Prostate gland (tissue), 2 donors: ENCODE results near the gene SNRNP40. TPM values are rescaled to one million over a fixed set of nuclear protein-coding genes. Genes with fewer than 3 reads are reported as not detected.

Experiments
- DNase-seq: peaks from one replicate; pipeline ENCODE4 v3.0.0-alpha.2; 2019; ENCODE audit warnings: low spot score
- H3K27ac ChIP-seq, 2 donors: fragments of 200-600 bp; sonication (generic); 2 replicates each; pipeline ENCODE4 v1.5.1; 2017 to 2019
- H3K27me3 ChIP-seq: fragments of 200-600 bp; sonication (generic); replicated peaks from 2 replicates; pipeline ENCODE4 v1.5.1; 2019; ENCODE audit not compliant: insufficient read depth
- H3K36me3 ChIP-seq, 2 donors: fragments of 200-600 bp; sonication (generic); 1 replicate in 1 of 2; 2 replicates in 1 of 2; pipeline versions ENCODE4 v1.5.1 to v1.8.1; 2017 to 2019
- H3K4me1 ChIP-seq: fragments of 200-600 bp; sonication (generic); replicated peaks from 2 replicates; pipeline ENCODE4 v1.5.1; 2019
- H3K4me3 ChIP-seq, 2 donors: fragments of 200-600 bp; sonication (generic); 2 replicates each; pipeline ENCODE4 v1.5.1; 2017 to 2019
- H3K9me3 ChIP-seq: fragments of 200-600 bp; sonication (generic); 2 replicates; pipeline ENCODE4 v1.5.1; 2017
- CTCF ChIP-seq, 4 experiments: fragments of 200-600 bp in 2 of 4; fragments of 450-650 bp in 2 of 4; sonication (generic) in 2 of 4; IDR thresholded peaks; 1 replicate in 3 of 4; 2 replicates in 1 of 4; pipeline ENCODE4 v1.5.1; 2016 to 2019; ENCODE audit warnings: antibody characterized with exemption in 4 of 4, mild to moderate bottlenecking in 2 of 4, moderate library complexity in 2 of 4
- POLR2A ChIP-seq: fragments of 450-650 bp; IDR thresholded peaks from one replicate; pipeline ENCODE4 v1.6.1; 2016; ENCODE audit warnings: antibody characterized with exemption, mild to moderate bottlenecking
- POLR2AphosphoS5 ChIP-seq: sonication (generic); formaldehyde crosslinking; IDR thresholded peaks from one replicate; pipeline ENCODE4 v1.6.1; 2017; ENCODE audit warnings: antibody characterized with exemption
- WGBS: methylation state at CpG from one replicate; pipeline ENCODE4 v1.1.5; 2018; 5-methylcytosine and 5-hydroxymethylcytosine counted together
- intact Hi-C: fragments of 100-400 bp; cut with DNase I; formaldehyde crosslinking; loops from one replicate; pipeline ENCODE4 v1.14.2; 2022
- total RNA-seq, 2 donors: library from RNA; depleted of rRNA; stranded (reverse); fragments of >200 nt; gene quantifications; one replicate each; pipeline ENCODE4 v1.1.0, GENCODE V29; 2016

Gene SNRNP40
- total RNA-seq, 2 donors from 2014 or later, result 58.7 to 65.4 TPM

GRCh38 chr1:31243501-31244286 is 52.9 kb downstream of the SNRNP40 start:
- H3K9me3 ChIP-seq, result no peaks in the 10 kb centered on the region
- no peaks in the 10 kb centered on the region for H3K27me3 ChIP-seq
- intact Hi-C loops, result no loop called here
- no peak overlapping the region for H3K27ac ChIP-seq
- no peaks in the 10 kb centered on the region for H3K4me1 ChIP-seq
- H3K36me3 ChIP-seq, result no peaks in the 10 kb centered on the region
- no peak overlapping the region for H3K4me3 ChIP-seq
- 63% methylated on average over 10 of the region's 10 CpGs for WGBS
- no peak for DNase-seq
- TF ChIP-seq POLR2AphosphoS5 (no peak), POLR2A (no peak), CTCF (IDR thresholded peaks at IDR 0.05) (no peak)

GRCh38 chr1:31241321-31241720 is 55.3 kb downstream of the SNRNP40 start:
- no peaks in the 10 kb centered on the region for H3K36me3 ChIP-seq
- H3K27ac ChIP-seq, result no peak overlapping the region
- no peaks in the 10 kb centered on the region for H3K4me1 ChIP-seq
- TF ChIP-seq CTCF (IDR thresholded peaks at IDR 0.05) (no peak), POLR2AphosphoS5 (no peak), POLR2A (no peak)
- DNase-seq, result no peak
- no peak overlapping the region for H3K4me3 ChIP-seq
- 83% methylated on average over 8 of the region's 8 CpGs for WGBS
- intact Hi-C loops, result no loop called here
- H3K9me3 ChIP-seq, result no peaks in the 10 kb centered on the region
- no peaks in the 10 kb centered on the region for H3K27me3 ChIP-seq

GRCh38 chr1:31239653-31240241 is 56.8 kb downstream of the SNRNP40 start, which contains the start of gene NKAIN1:
Gene NKAIN1, minus strand, starts transcription at chr1:31239887. Its CDS starts 340 bp downstream, at chr1:31239547.
- TF ChIP-seq POLR2AphosphoS5 (no peak), CTCF (IDR thresholded peaks at IDR 0.05) (no peak), POLR2A (no peak)
- no peaks in the 10 kb centered on the region for H3K9me3 ChIP-seq
- H3K4me3 ChIP-seq, result peak within 1 kb of the TSS; percentile 13 to 33
- intact Hi-C loops, result no loop called here
- no peak for DNase-seq
- WGBS, result 2% methylated on average over 20 of the region's 57 CpGs
- H3K27me3 ChIP-seq, result no peaks in the 10 kb centered on the region
- no peaks in the 10 kb centered on the region for H3K4me1 ChIP-seq
- H3K36me3 ChIP-seq, result no peaks in the 10 kb centered on the region
- H3K27ac ChIP-seq, result no peak within 1 kb of the TSS

GRCh38 chr1:31238986-31239613 is 57.5 kb downstream of the SNRNP40 start:
- no peaks in the 10 kb centered on the region for H3K36me3 ChIP-seq
- WGBS, result 5% methylated on average over 18 of the region's 56 CpGs
- H3K9me3 ChIP-seq, result no peaks in the 10 kb centered on the region
- no peaks in the 10 kb centered on the region for H3K27me3 ChIP-seq
- no peak for DNase-seq
- TF ChIP-seq CTCF (IDR thresholded peaks at IDR 0.05), result no peak
- no peak for TF ChIP-seq POLR2AphosphoS5
- no peak for TF ChIP-seq POLR2A
- H3K4me1 ChIP-seq, result no peaks in the 10 kb centered on the region
- H3K27ac ChIP-seq, result no peak overlapping the region
- H3K4me3 ChIP-seq, result peak overlapping the region; percentile 13 to 33
- intact Hi-C loops, result no loop called here
